Adipocyte (in vitro differentiated cells): ENCODE measurements around the gene PBRM1.

ENCODE experiments used
- DNase-seq: peaks from one replicate; pipeline ENCODE4 v3.0.0-alpha.2; 2015; ENCODE audit warnings: low read depth
- H3K27me3 ChIP-seq: replicated peaks from 2 replicates; pipeline ENCODE4 v1.7.0; 2013; ENCODE audit warnings: mild to moderate bottlenecking, low read length, moderate library complexity; ENCODE audit not compliant: control insufficient read depth, insufficient read depth
- H3K36me3 ChIP-seq: 2 replicates; pipeline ENCODE4 v1.7.0; 2013; ENCODE audit warnings: low read length, mild to moderate bottlenecking, moderate library complexity; ENCODE audit not compliant: control insufficient read depth, insufficient read depth, severe bottlenecking
- H3K4me1 ChIP-seq: 2 replicates; pipeline ENCODE4 v1.7.0; 2013; ENCODE audit warnings: mild to moderate bottlenecking, low read length, moderate library complexity; ENCODE audit not compliant: control insufficient read depth, insufficient read depth
- H3K4me3 ChIP-seq: 2 replicates; pipeline ENCODE4 v1.7.0; 2013; ENCODE audit warnings: mild to moderate bottlenecking, low read length, moderate library complexity
- H3K9ac ChIP-seq: 2 replicates; pipeline ENCODE4 v1.7.0; 2013; ENCODE audit warnings: mild to moderate bottlenecking, low read length, moderate library complexity
- H3K9me3 ChIP-seq: 2 replicates; pipeline ENCODE4 v1.7.0; 2013; ENCODE audit warnings: mild to moderate bottlenecking, low read length, moderate library complexity; ENCODE audit not compliant: control insufficient read depth

PBRM1 gene

GRCh38 chr3:52509753-52510328, 175.9 kb downstream of the PBRM1 start:
- Histone ChIP-seq H3K4me1 (no peaks in the 10 kb centered on the region), H3K9me3 (no peaks in the 10 kb centered on the region), H3K9ac (no peak overlapping the region), H3K4me3 (no peak overlapping the region), H3K36me3 (no peaks in the 10 kb centered on the region), H3K27me3 (peaks cover 46% of the 10 kb centered on the region)
- no peak for DNase-seq

GRCh38 chr3:52507359-52507758, 178.4 kb downstream of the PBRM1 start:
- Histone ChIP-seq H3K9ac (no peak overlapping the region), H3K4me1 (no peaks in the 10 kb centered on the region), H3K27me3 (peaks cover 36% of the 10 kb centered on the region), H3K9me3 (no peaks in the 10 kb centered on the region), H3K36me3 (no peaks in the 10 kb centered on the region), H3K4me3 (no peak overlapping the region)
- peak; percentile 87 for DNase-seq

- no peaks in the 10 kb centered on the region for H3K4me1 ChIP-seq
- no peaks in the 10 kb centered on the region for H3K9me3 ChIP-seq
- DNase-seq: no peak
- peaks cover 28% of the 10 kb centered on the region for H3K27me3 ChIP-seq
- H3K36me3 ChIP-seq: no peaks in the 10 kb centered on the region
- H3K9ac ChIP-seq: no peak overlapping the region
- H3K4me3 ChIP-seq: no peak overlapping the region
Observed at GRCh38 chr3:52506266-52506966, 179.3 kb downstream of the PBRM1 start.

GRCh38 chr3:52504977-52505376, 180.7 kb downstream of the PBRM1 start:
- no peak for DNase-seq
- no peaks in the 10 kb centered on the region for H3K36me3 ChIP-seq
- H3K4me3 ChIP-seq: no peak overlapping the region
- no peaks in the 10 kb centered on the region for H3K4me1 ChIP-seq
- no peak overlapping the region for H3K9ac ChIP-seq
- H3K27me3 ChIP-seq: peaks cover 18% of the 10 kb centered on the region
- H3K9me3 ChIP-seq: no peaks in the 10 kb centered on the region

- H3K4me1 ChIP-seq: peaks cover under 1% of the 10 kb centered on the region
- no peak overlapping the region for H3K9ac ChIP-seq
- DNase-seq: no peak
- no peak overlapping the region for H3K4me3 ChIP-seq
- no peaks in the 10 kb centered on the region for H3K36me3 ChIP-seq
- peaks cover 13% of the 10 kb centered on the region for H3K27me3 ChIP-seq
- no peaks in the 10 kb centered on the region for H3K9me3 ChIP-seq
Observed at GRCh38 chr3:52503788-52504424, 181.8 kb downstream of the PBRM1 start.

GRCh38 chr3:52502808-52503350, 182.8 kb downstream of the PBRM1 start:
- Histone ChIP-seq H3K4me1 (peaks cover 11% of the 10 kb centered on the region), H3K9ac (no peak overlapping the region), H3K9me3 (no peaks in the 10 kb centered on the region), H3K27me3 (peaks cover 13% of the 10 kb centered on the region), H3K4me3 (no peak overlapping the region), H3K36me3 (no peaks in the 10 kb centered on the region)
- DNase-seq: no peak

GRCh38 chr3:52502001-52502400, 183.7 kb downstream of the PBRM1 start:
- DNase-seq: no peak
- Histone ChIP-seq H3K4me1 (peaks cover 13% of the 10 kb centered on the region), H3K36me3 (no peaks in the 10 kb centered on the region), H3K4me3 (no peak overlapping the region), H3K9me3 (no peaks in the 10 kb centered on the region), H3K27me3 (peaks cover 13% of the 10 kb centered on the region), H3K9ac (no peak overlapping the region)

- H3K9me3 ChIP-seq: no peaks in the 10 kb centered on the region
Observed at GRCh38 chr3:52501046-52501445, 184.7 kb downstream of the PBRM1 start.

GRCh38 chr3:52498137-52499054, 187.3 kb downstream of the PBRM1 start:
- DNase-seq: no peak
- Histone ChIP-seq H3K4me1 (peaks cover 25% of the 10 kb centered on the region), H3K9me3 (no peaks in the 10 kb centered on the region), H3K9ac (peak overlapping the region; percentile 18), H3K36me3 (no peaks in the 10 kb centered on the region), H3K27me3 (no peaks in the 10 kb centered on the region), H3K4me3 (no peak overlapping the region)

More at GRCh38 chr3:52501046-52501445, 184.7 kb downstream of the PBRM1 start:
- Histone ChIP-seq H3K9ac (no peak overlapping the region), H3K4me3 (no peak overlapping the region), H3K4me1 (peaks cover 16% of the 10 kb centered on the region), H3K27me3 (peaks cover 13% of the 10 kb centered on the region), H3K36me3 (no peaks in the 10 kb centered on the region)
- DNase-seq: no peak

- Histone ChIP-seq H3K9ac (peak overlapping the region; percentile 16), H3K4me3 (no peak overlapping the region), H3K4me1 (peaks cover 25% of the 10 kb centered on the region), H3K36me3 (peaks cover 22% of the 10 kb centered on the region), H3K9me3 (no peaks in the 10 kb centered on the region), H3K27me3 (no peaks in the 10 kb centered on the region)
- peak; percentile 9 for DNase-seq
Observed at GRCh38 chr3:52495777-52496602, 189.7 kb downstream of the PBRM1 start.
